ENCODE measurements around the gene TCP10L. TPM values are rescaled to one million over a fixed set of nuclear protein-coding genes. Genes with fewer than 3 reads are reported as not detected.
"Not testable (repeated sequence)": the region's sequence is repeated elsewhere in the genome, so short reads cannot be mapped to it uniquely, and the experiment has no call there.

Gene TCP10L
- total RNA-seq, 1 donor from 2014 or later: not detected

GRCh38 chr21:32612075-32612998 lies 27.0 kb upstream of the TCP10L start, which contains the start of gene CFAP298:
CFAP298 (minus strand) TSS chr21:32612377; CDS start chr21:32612243, 134 bp downstream.
- H3K36me3 ChIP-seq: peaks cover 0 to 20% of the 10 kb centered on the region in 2 donors
- H3K9me3 ChIP-seq: no peaks in the 10 kb centered on the region
- peak within 1 kb of the TSS; percentile 67 to 82 for H3K4me3 ChIP-seq
- TF ChIP-seq, protein P1, sequence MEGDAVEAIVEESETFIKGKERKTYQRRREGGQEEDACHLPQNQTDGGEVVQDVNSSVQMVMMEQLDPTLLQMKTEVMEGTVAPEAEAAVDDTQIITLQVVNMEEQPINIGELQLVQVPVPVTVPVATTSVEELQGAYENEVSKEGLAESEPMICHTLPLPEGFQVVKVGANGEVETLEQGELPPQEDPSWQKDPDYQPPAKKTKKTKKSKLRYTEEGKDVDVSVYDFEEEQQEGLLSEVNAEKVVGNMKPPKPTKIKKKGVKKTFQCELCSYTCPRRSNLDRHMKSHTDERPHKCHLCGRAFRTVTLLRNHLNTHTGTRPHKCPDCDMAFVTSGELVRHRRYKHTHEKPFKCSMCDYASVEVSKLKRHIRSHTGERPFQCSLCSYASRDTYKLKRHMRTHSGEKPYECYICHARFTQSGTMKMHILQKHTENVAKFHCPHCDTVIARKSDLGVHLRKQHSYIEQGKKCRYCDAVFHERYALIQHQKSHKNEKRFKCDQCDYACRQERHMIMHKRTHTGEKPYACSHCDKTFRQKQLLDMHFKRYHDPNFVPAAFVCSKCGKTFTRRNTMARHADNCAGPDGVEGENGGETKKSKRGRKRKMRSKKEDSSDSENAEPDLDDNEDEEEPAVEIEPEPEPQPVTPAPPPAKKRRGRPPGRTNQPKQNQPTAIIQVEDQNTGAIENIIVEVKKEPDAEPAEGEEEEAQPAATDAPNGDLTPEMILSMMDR (IDR thresholded peaks at IDR 0.05): no peak
- TF ChIP-seq POLR2AphosphoS5 (IDR thresholded peaks at IDR 0.05; ENCODE audit: insufficient read depth in 1 of 2, low read depth in 1 of 2): peak; percentile 78 to 84
- peak within 1 kb of the TSS; percentile 85 for H3K27ac ChIP-seq
- intact Hi-C loops (cut with DNase I): no loop called here
- DNase-seq (ENCODE audit: extremely low spot score in 2 of 2): peak in 1 of 2 donors; percentile 90
- peaks cover 24% of the 10 kb centered on the region for H3K4me1 ChIP-seq
- H3K27me3 ChIP-seq: no peaks in the 10 kb centered on the region

GRCh38 chr21:32611471-32611997 lies 26.2 kb upstream of the TCP10L start:
- no peak for DNase-seq (ENCODE audit: extremely low spot score in 2 of 2)
- intact Hi-C loops (cut with DNase I): no loop called here

GRCh38 chr21:32610940-32611339 lies 25.6 kb upstream of the TCP10L start:
- Histone ChIP-seq H3K4me3 (peak overlapping the region in 1 of 2 donors; percentile 82), H3K4me1 (peaks cover 24% of the 10 kb centered on the region), H3K36me3 (peaks cover 0 to 34% of the 10 kb centered on the region in 2 donors)
- DNase-seq (ENCODE audit: extremely low spot score in 2 of 2); H3K9me3 ChIP-seq; intact Hi-C loops (cut with DNase I); H3K27ac ChIP-seq; H3K27me3 ChIP-seq: not testable (repeated sequence)

More at GRCh38 chr21:32611471-32611997, 26.2 kb upstream of the TCP10L start:
- Histone ChIP-seq H3K36me3 (peaks cover 0 to 28% of the 10 kb centered on the region in 2 donors), H3K27me3 (no peaks in the 10 kb centered on the region), H3K4me3 (peak overlapping the region; percentile 67 to 82), H3K9me3 (no peaks in the 10 kb centered on the region), H3K27ac (peak overlapping the region; percentile 85), H3K4me1 (peaks cover 24% of the 10 kb centered on the region)
- TF ChIP-seq POLR2AphosphoS5 (IDR thresholded peaks at IDR 0.05; ENCODE audit: insufficient read depth in 1 of 2, low read depth in 1 of 2) (no peak), POLR2A (IDR thresholded peaks at IDR 0.05) (no peak)
- TF ChIP-seq, protein P1 (IDR thresholded peaks at IDR 0.05): no peak

GRCh38 chr21:32608851-32609250 lies 23.5 kb upstream of the TCP10L start:
- peaks cover 0 to 54% of the 10 kb centered on the region in 2 donors for H3K36me3 ChIP-seq
- H3K4me3 ChIP-seq: no peak overlapping the region
- no peaks in the 10 kb centered on the region for H3K9me3 ChIP-seq
- DNase-seq (ENCODE audit: extremely low spot score in 2 of 2): no peak
- H3K4me1 ChIP-seq: peaks cover 24% of the 10 kb centered on the region
- intact Hi-C loops (cut with DNase I): no loop called here
- no peaks in the 10 kb centered on the region for H3K27me3 ChIP-seq
- no peak overlapping the region for H3K27ac ChIP-seq
- no peak for TF ChIP-seq POLR2A (IDR thresholded peaks at IDR 0.05)
- TF ChIP-seq, protein P1 (IDR thresholded peaks at IDR 0.05): no peak

DNA sequence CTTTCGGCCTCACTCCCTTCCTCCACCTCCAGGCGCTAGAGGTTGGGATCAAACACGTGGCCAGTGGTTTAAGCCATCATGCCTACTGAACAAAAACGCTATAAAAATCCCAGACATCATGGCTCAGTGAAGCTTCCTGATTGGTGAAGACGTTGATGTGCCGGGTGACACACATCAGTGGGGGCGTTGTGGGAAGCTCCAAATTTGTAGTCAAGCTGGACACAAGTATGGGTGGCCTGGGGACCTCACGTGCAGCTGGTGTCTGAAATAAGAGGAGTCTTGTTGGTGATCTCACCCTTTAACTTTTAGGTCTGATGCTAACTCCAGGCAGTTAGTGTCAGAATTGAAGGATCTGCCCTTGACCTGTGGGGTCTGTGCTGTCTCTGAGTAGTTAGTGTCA lies 20.1 kb upstream of the TCP10L start:
- intact Hi-C loops (cut with DNase I): no loop called here
- no peak for DNase-seq (ENCODE audit: extremely low spot score in 2 of 2)
- Histone ChIP-seq H3K4me3 (no peak overlapping the region), H3K27me3 (no peaks in the 10 kb centered on the region), H3K27ac (no peak overlapping the region), H3K4me1 (peaks cover 6% of the 10 kb centered on the region), H3K36me3 (peaks cover 0 to 76% of the 10 kb centered on the region in 2 donors), H3K9me3 (no peaks in the 10 kb centered on the region)
- TF ChIP-seq, protein P1 (IDR thresholded peaks at IDR 0.05): no peak
- no peak for TF ChIP-seq POLR2AphosphoS5 (IDR thresholded peaks at IDR 0.05; ENCODE audit: insufficient read depth in 1 of 2, low read depth in 1 of 2)
- no peak for TF ChIP-seq POLR2A (IDR thresholded peaks at IDR 0.05)
